ENCODE measurements around the gene ABR. TPM values are rescaled to one million over a fixed set of nuclear protein-coding genes. Genes with fewer than 3 reads are reported as not detected.

ABR gene
- total RNA-seq, 1 donor from 2014 or later = 70.9 TPM

GRCh38 chr17:1173432-1174262, 6.1 kb downstream of the ABR start:
- H4K20me1 ChIP-seq (ENCODE audit: insufficient read depth, low read length) = peaks cover 86% of the 10 kb centered on the region
- peaks cover 9% of the 10 kb centered on the region for H3K4me1 Mint-ChIP-seq (ENCODE audit: low read depth, unreplicated experiment)
- FAIRE-seq (no peak), DNase-seq (ENCODE audit: low read depth) (no peak)
- no peaks in the 10 kb centered on the region for H3K36me3 ChIP-seq (ENCODE audit: insufficient read depth, low read length)
- no peak overlapping the region for H3K4me3 Mint-ChIP-seq (ENCODE audit: unreplicated experiment)
- no peak overlapping the region for H3K27ac ChIP-seq (ENCODE audit: low read depth, low read length)
- peaks cover 7% of the 10 kb centered on the region for H3K27me3 Mint-ChIP-seq (ENCODE audit: low read depth, unreplicated experiment)
- no peaks in the 10 kb centered on the region for H3K9me3 Mint-ChIP-seq (ENCODE audit: unreplicated experiment)
- no peaks in the 10 kb centered on the region for H3K27me3 ChIP-seq (ENCODE audit: insufficient read depth, low read length)
- H3K36me3 Mint-ChIP-seq (ENCODE audit: low read depth, unreplicated experiment) = peaks cover 6% of the 10 kb centered on the region
- peaks cover 18% of the 10 kb centered on the region for H3K4me1 ChIP-seq (ENCODE audit: insufficient read depth, low read length)
- no peak overlapping the region for H3K9ac ChIP-seq (ENCODE audit: low read length)
- no peak overlapping the region for H2AFZ ChIP-seq (ENCODE audit: low read depth, low read length)
- TF ChIP-seq, protein P1, sequence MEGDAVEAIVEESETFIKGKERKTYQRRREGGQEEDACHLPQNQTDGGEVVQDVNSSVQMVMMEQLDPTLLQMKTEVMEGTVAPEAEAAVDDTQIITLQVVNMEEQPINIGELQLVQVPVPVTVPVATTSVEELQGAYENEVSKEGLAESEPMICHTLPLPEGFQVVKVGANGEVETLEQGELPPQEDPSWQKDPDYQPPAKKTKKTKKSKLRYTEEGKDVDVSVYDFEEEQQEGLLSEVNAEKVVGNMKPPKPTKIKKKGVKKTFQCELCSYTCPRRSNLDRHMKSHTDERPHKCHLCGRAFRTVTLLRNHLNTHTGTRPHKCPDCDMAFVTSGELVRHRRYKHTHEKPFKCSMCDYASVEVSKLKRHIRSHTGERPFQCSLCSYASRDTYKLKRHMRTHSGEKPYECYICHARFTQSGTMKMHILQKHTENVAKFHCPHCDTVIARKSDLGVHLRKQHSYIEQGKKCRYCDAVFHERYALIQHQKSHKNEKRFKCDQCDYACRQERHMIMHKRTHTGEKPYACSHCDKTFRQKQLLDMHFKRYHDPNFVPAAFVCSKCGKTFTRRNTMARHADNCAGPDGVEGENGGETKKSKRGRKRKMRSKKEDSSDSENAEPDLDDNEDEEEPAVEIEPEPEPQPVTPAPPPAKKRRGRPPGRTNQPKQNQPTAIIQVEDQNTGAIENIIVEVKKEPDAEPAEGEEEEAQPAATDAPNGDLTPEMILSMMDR (IDR thresholded peaks at IDR 0.05; ENCODE audit: insufficient read depth, low read depth, low read length) = no peak
- TF ChIP-seq EZH2 (IDR thresholded peaks at IDR 0.05; ENCODE audit: insufficient read depth, low read length) = no peak
- H3K79me2 ChIP-seq (ENCODE audit: insufficient read depth, low read length) = peaks cover 9% of the 10 kb centered on the region
- no peaks in the 10 kb centered on the region for H3K9me3 ChIP-seq (ENCODE audit: insufficient read depth, low read depth, low read length)
- H3K4me2 ChIP-seq (ENCODE audit: low read length) = no peak overlapping the region
- no peak overlapping the region for H3K27ac Mint-ChIP-seq (ENCODE audit: unreplicated experiment)
- H3K4me3 ChIP-seq (ENCODE audit: insufficient read depth, low read depth, low read length) = no peak overlapping the region

GRCh38 chr17:1171953-1172352, 7.8 kb downstream of the ABR start:
- peaks cover 83% of the 10 kb centered on the region for H4K20me1 ChIP-seq (ENCODE audit: insufficient read depth, low read length)
- no peak for TF ChIP-seq EZH2 (IDR thresholded peaks at IDR 0.05; ENCODE audit: insufficient read depth, low read length)
- TF ChIP-seq, protein P1 (IDR thresholded peaks at IDR 0.05; ENCODE audit: insufficient read depth, low read depth, low read length) = no peak
- H3K4me1 ChIP-seq (ENCODE audit: insufficient read depth, low read length) = peaks cover 2% of the 10 kb centered on the region
- FAIRE-seq = no peak
- DNase-seq (ENCODE audit: low read depth) = no peak
- H3K27me3 ChIP-seq (ENCODE audit: insufficient read depth, low read length) = no peaks in the 10 kb centered on the region
- H2AFZ ChIP-seq (ENCODE audit: low read depth, low read length) = no peak overlapping the region
- H3K9ac ChIP-seq (ENCODE audit: low read length) = no peak overlapping the region
- Mint-ChIP-seq H3K36me3 (ENCODE audit: low read depth, unreplicated experiment) (peaks cover 12% of the 10 kb centered on the region), H3K9me3 (ENCODE audit: unreplicated experiment) (no peaks in the 10 kb centered on the region), H3K4me3 (ENCODE audit: unreplicated experiment) (no peak overlapping the region), H3K27ac (ENCODE audit: unreplicated experiment) (no peak overlapping the region), H3K27me3 (ENCODE audit: low read depth, unreplicated experiment) (peaks cover 7% of the 10 kb centered on the region), H3K4me1 (ENCODE audit: low read depth, unreplicated experiment) (peaks cover under 1% of the 10 kb centered on the region)
- no peak overlapping the region for H3K27ac ChIP-seq (ENCODE audit: low read depth, low read length)
- no peaks in the 10 kb centered on the region for H3K36me3 ChIP-seq (ENCODE audit: insufficient read depth, low read length)
- no peak overlapping the region for H3K4me2 ChIP-seq (ENCODE audit: low read length)
- no peak overlapping the region for H3K4me3 ChIP-seq (ENCODE audit: insufficient read depth, low read depth, low read length)
- H3K79me2 ChIP-seq (ENCODE audit: insufficient read depth, low read length) = peaks cover 9% of the 10 kb centered on the region
- no peaks in the 10 kb centered on the region for H3K9me3 ChIP-seq (ENCODE audit: insufficient read depth, low read depth, low read length)

- Histone ChIP-seq H2AFZ (ENCODE audit: low read depth, low read length) (no peak overlapping the region), H3K4me3 (ENCODE audit: insufficient read depth, low read depth, low read length) (no peak overlapping the region), H4K20me1 (ENCODE audit: insufficient read depth, low read length) (peaks cover 75% of the 10 kb centered on the region), H3K9ac (ENCODE audit: low read length) (no peak overlapping the region), H3K27me3 (ENCODE audit: insufficient read depth, low read length) (no peaks in the 10 kb centered on the region), H3K9me3 (ENCODE audit: insufficient read depth, low read depth, low read length) (no peaks in the 10 kb centered on the region), H3K27ac (ENCODE audit: low read depth, low read length) (no peak overlapping the region), H3K79me2 (ENCODE audit: insufficient read depth, low read length) (peaks cover 9% of the 10 kb centered on the region), H3K36me3 (ENCODE audit: insufficient read depth, low read length) (no peaks in the 10 kb centered on the region), H3K4me2 (ENCODE audit: low read length) (no peak overlapping the region), H3K4me1 (ENCODE audit: insufficient read depth, low read length) (no peaks in the 10 kb centered on the region)
- DNase-seq (ENCODE audit: low read depth) = no peak
- Mint-ChIP-seq H3K27ac (ENCODE audit: unreplicated experiment) (no peak overlapping the region), H3K27me3 (ENCODE audit: low read depth, unreplicated experiment) (peaks cover 7% of the 10 kb centered on the region), H3K4me1 (ENCODE audit: low read depth, unreplicated experiment) (no peaks in the 10 kb centered on the region), H3K36me3 (ENCODE audit: low read depth, unreplicated experiment) (peaks cover 14% of the 10 kb centered on the region), H3K9me3 (ENCODE audit: unreplicated experiment) (no peaks in the 10 kb centered on the region), H3K4me3 (ENCODE audit: unreplicated experiment) (no peak overlapping the region)
- TF ChIP-seq, protein P1 (IDR thresholded peaks at IDR 0.05; ENCODE audit: insufficient read depth, low read depth, low read length) = no peak
- FAIRE-seq = no peak
Observed at GRCh38 chr17:1170739-1171138, 9.0 kb downstream of the ABR start.

Measured in astrocyte (in vitro differentiated cells and primary cell).